H9 (cell line): ENCODE measurements around the gene HOXD4. TPM values are rescaled to one million over a fixed set of nuclear protein-coding genes. Genes with fewer than 3 reads are reported as not detected.

Experiments used
- DNase-seq: peaks from one replicate; pipeline ENCODE4 v3.0.0-alpha.2; 2017
- H2AFZ ChIP-seq: one replicate; pipeline ENCODE4 v1.6.1; 2013; ENCODE audit warnings: mild to moderate bottlenecking, low read length, control low read depth, moderate library complexity
- H2AK5ac ChIP-seq: 2 replicates; pipeline ENCODE4 v1.6.1; 2013; ENCODE audit warnings: low read length, control low read depth, mixed read lengths; ENCODE audit not compliant: insufficient read length
- H2BK120ac ChIP-seq: one replicate; pipeline ENCODE4 v1.6.1; 2013; ENCODE audit warnings: low read depth, mild to moderate bottlenecking, low read length, control low read depth, inconsistent platforms; ENCODE audit not compliant: poor library complexity, severe bottlenecking
- H2BK12ac ChIP-seq: 2 replicates; pipeline ENCODE4 v1.6.1; 2013; ENCODE audit warnings: low read length, control low read depth, mixed read lengths, low read depth; ENCODE audit not compliant: insufficient read length
- H2BK15ac ChIP-seq: 2 replicates; pipeline ENCODE4 v1.6.1; 2013; ENCODE audit warnings: low read depth, low read length, control low read depth
- H2BK20ac ChIP-seq: one replicate; pipeline ENCODE4 v1.6.1; 2013; ENCODE audit warnings: low read depth, mild to moderate bottlenecking, low read length, control low read depth, inconsistent platforms; ENCODE audit not compliant: poor library complexity, severe bottlenecking
- H2BK5ac ChIP-seq: 2 replicates; pipeline ENCODE4 v1.6.1; 2013; ENCODE audit warnings: low read length, control low read depth, mixed read lengths; ENCODE audit not compliant: insufficient read length
- H3K14ac ChIP-seq: 2 replicates; pipeline ENCODE4 v1.6.1; 2013; ENCODE audit warnings: low read length, control low read depth; ENCODE audit not compliant: insufficient read depth
- H3K18ac ChIP-seq: 2 replicates; pipeline ENCODE4 v1.6.1; 2013; ENCODE audit warnings: low read depth, mild to moderate bottlenecking, mixed read lengths, low read length, control low read depth; ENCODE audit not compliant: insufficient read length
- H3K23ac ChIP-seq: 2 replicates; pipeline ENCODE4 v1.6.1; 2013; ENCODE audit warnings: low read length, control low read depth, mixed read lengths, low read depth; ENCODE audit not compliant: insufficient read length
- H3K23me2 ChIP-seq: 2 replicates; pipeline ENCODE4 v1.6.1; 2013; ENCODE audit warnings: low read depth, mild to moderate bottlenecking, mixed read lengths, low read length, control low read depth; ENCODE audit not compliant: insufficient read length, poor library complexity, severe bottlenecking
- H3K27ac ChIP-seq: 2 replicates; pipeline ENCODE4 v1.5.1; 2013; ENCODE audit warnings: low read length, control low read depth, mixed read lengths, low read depth; ENCODE audit not compliant: insufficient read length
- H3K27me3 ChIP-seq: 2 replicates; pipeline ENCODE4 v1.6.1; 2013; ENCODE audit warnings: low read length, control low read depth, inconsistent platforms; ENCODE audit not compliant: insufficient read depth
- H3K4ac ChIP-seq: 2 replicates; pipeline ENCODE4 v1.6.1; 2013; ENCODE audit warnings: low read depth, mild to moderate bottlenecking, control low read depth, inconsistent platforms, low read length, moderate library complexity
- H3K4me1 ChIP-seq: 2 replicates; pipeline ENCODE4 v1.6.1; 2013; ENCODE audit warnings: low read length, control low read depth, inconsistent platforms; ENCODE audit not compliant: insufficient read depth
- H3K4me2 ChIP-seq: 2 replicates; pipeline ENCODE4 v1.6.1; 2013; ENCODE audit warnings: low read length, control low read depth, mixed read lengths; ENCODE audit not compliant: insufficient read length, insufficient read depth
- H3K56ac ChIP-seq: 2 replicates; pipeline ENCODE4 v1.6.1; 2013; ENCODE audit warnings: low read depth, mild to moderate bottlenecking, mixed read lengths, low read length, control low read depth; ENCODE audit not compliant: insufficient read length
- H3K79me1 ChIP-seq: 2 replicates; pipeline ENCODE4 v1.6.1; 2013; ENCODE audit warnings: low read depth, mild to moderate bottlenecking, moderate library complexity, low read length, control low read depth, inconsistent platforms; ENCODE audit not compliant: insufficient read depth, poor library complexity, severe bottlenecking
- H3K79me2 ChIP-seq: 2 replicates; pipeline ENCODE4 v1.6.1; 2013; ENCODE audit warnings: low read length, control low read depth, inconsistent platforms; ENCODE audit not compliant: insufficient read depth
- H3K9ac ChIP-seq: 2 replicates; pipeline ENCODE4 v1.6.1; 2013; ENCODE audit warnings: low read length, control low read depth, mixed read lengths; ENCODE audit not compliant: insufficient read length; ENCODE audit errors: extremely low read depth
- H3K9me3 ChIP-seq: one replicate; pipeline ENCODE4 v1.6.1; 2013; ENCODE audit warnings: low read depth, low read length, inconsistent platforms; ENCODE audit not compliant: control insufficient read depth
- H3T11ph ChIP-seq: one replicate; pipeline ENCODE4 v1.6.1; 2013; ENCODE audit warnings: mild to moderate bottlenecking, low read length, control low read depth, inconsistent platforms
- H4K20me1 ChIP-seq: one replicate; pipeline ENCODE4 v1.6.1; 2013; ENCODE audit not compliant: control insufficient read depth, insufficient read length, insufficient read depth
- H4K5ac ChIP-seq: 2 replicates; pipeline ENCODE4 v1.6.1; 2013; ENCODE audit warnings: low read depth, mild to moderate bottlenecking, mixed read lengths, low read length, control low read depth; ENCODE audit not compliant: insufficient read length
- H4K8ac ChIP-seq: replicated peaks from 2 replicates; pipeline ENCODE4 v1.6.1; 2013; ENCODE audit warnings: low read length, control low read depth, mixed read lengths, low read depth; ENCODE audit not compliant: insufficient read length
- H4K91ac ChIP-seq: 2 replicates; pipeline ENCODE4 v1.6.1; 2013; ENCODE audit warnings: low read depth, mild to moderate bottlenecking, moderate library complexity, mixed read lengths, low read length, control low read depth; ENCODE audit not compliant: insufficient read length
- H3K27ac Mint-ChIP-seq, 3 experiments: 2 replicates in 2 of 3; 3 replicates in 1 of 3; pipeline ENCODE4 v1.8.0; 2020 to 2021; ENCODE audit warnings: mixed read lengths in 3 of 3, mild to moderate bottlenecking in 1 of 3, moderate library complexity in 1 of 3
- H3K27me3 Mint-ChIP-seq: 2 replicates; pipeline ENCODE4 v1.8.0; 2021; ENCODE audit warnings: low read depth, mild to moderate bottlenecking, moderate library complexity, mixed read lengths
- H3K36me3 Mint-ChIP-seq, 3 experiments: 2 replicates in 2 of 3; 3 replicates in 1 of 3; pipeline ENCODE4 v1.8.0; 2020 to 2021; ENCODE audit warnings: low read depth in 3 of 3, mixed read lengths in 3 of 3; ENCODE audit not compliant: insufficient read depth in 1 of 3
- H3K4me1 Mint-ChIP-seq, 2 experiments: 2 replicates each; pipeline ENCODE4 v1.8.0; 2020; ENCODE audit warnings: mixed read lengths in 2 of 2
- H3K4me3 Mint-ChIP-seq, 2 experiments: 2 replicates in 1 of 2; 3 replicates in 1 of 2; pipeline ENCODE4 v1.8.0; 2020 to 2021; ENCODE audit warnings: mild to moderate bottlenecking in 2 of 2, mixed read lengths in 2 of 2, moderate library complexity in 1 of 2
- H3K9me3 Mint-ChIP-seq, 2 experiments: 2 replicates in 1 of 2; 3 replicates in 1 of 2; pipeline ENCODE4 v1.8.0; 2020; ENCODE audit warnings: mild to moderate bottlenecking in 2 of 2, mixed read lengths in 2 of 2, moderate library complexity in 1 of 2
- CTCF ChIP-seq: fragments of 200-600 bp; sonication (generic); conservative IDR thresholded peaks from 3 replicates; pipeline ENCODE4 v1.8.0; 2021; ENCODE audit warnings: antibody characterized with exemption, mild to moderate bottlenecking
- WGBS: extraction: QIAGEN DNeasy Blood & Tissue Kit; methylation state at CpG from one replicate; pipeline ENCODE4 v1.1.7; 2013; ENCODE audit warnings: missing lambda C conversion rate, low lambda C conversion rate, mixed read lengths; ENCODE audit not compliant: insufficient read length; ENCODE audit errors: extremely low coverage; 5-methylcytosine and 5-hydroxymethylcytosine counted together
- total RNA-seq: library from RNA; stranded (reverse); gene quantifications from 2 replicates; pipeline ENCODE4 v1.2.1, GENCODE V29; 2021

Gene HOXD4
- total RNA-seq, 1 experiment from 2014 or later = not detected

GRCh38 chr2:176137252-176137580 lies 14.1 kb upstream of the HOXD4 start:
- no peaks in the 10 kb centered on the region for H3K79me2 ChIP-seq
- no peak overlapping the region for H4K8ac ChIP-seq
- H3K9me3 ChIP-seq = no peaks in the 10 kb centered on the region
- no CpG with 5 or more reads among the region's 2 CpGs for WGBS
- no peak overlapping the region for H2AK5ac ChIP-seq
- no peak overlapping the region for H3T11ph ChIP-seq
- no peak overlapping the region for H2BK20ac ChIP-seq
- no peak overlapping the region for H3K27ac Mint-ChIP-seq
- no peak overlapping the region for H3K18ac ChIP-seq
- no peak overlapping the region for H3K23ac ChIP-seq
- peaks cover 98% of the 10 kb centered on the region for H3K27me3 Mint-ChIP-seq
- no peaks in the 10 kb centered on the region for H3K79me1 ChIP-seq
- H3K56ac ChIP-seq = no peak overlapping the region
- no peaks in the 10 kb centered on the region; the same call in 1 of the 2 replicates for H3K4me1 ChIP-seq
- H3K27ac ChIP-seq = no peak overlapping the region
- H2BK12ac ChIP-seq = no peak overlapping the region
- no peak overlapping the region for H2AFZ ChIP-seq
- H3K4me3 Mint-ChIP-seq = peak overlapping the region; percentile 30 to 63; a peak in 3 of 5 replicates
- no peak overlapping the region for H2BK5ac ChIP-seq
- H3K9ac ChIP-seq = no peak overlapping the region
- peaks cover 4 to 6% of the 10 kb centered on the region in 2 experiments; a peak in 4 of 5 replicates for H3K9me3 Mint-ChIP-seq
- H3K23me2 ChIP-seq = peaks cover 8% of the 10 kb centered on the region
- H3K14ac ChIP-seq = no peak overlapping the region
- peaks cover 90% of the 10 kb centered on the region for H3K27me3 ChIP-seq
- DNase-seq = no peak
- no peak overlapping the region for H2BK15ac ChIP-seq
- no peak overlapping the region for H3K4me2 ChIP-seq
- H2BK120ac ChIP-seq = no peak overlapping the region
- peaks cover 2 to 11% of the 10 kb centered on the region in 2 experiments; a peak in 3 of 4 replicates for H3K4me1 Mint-ChIP-seq
- no peak overlapping the region for H4K91ac ChIP-seq
- TF ChIP-seq CTCF = no peak
- H4K20me1 ChIP-seq = no peaks in the 10 kb centered on the region
- H3K36me3 Mint-ChIP-seq = no peaks in the 10 kb centered on the region
- no peak overlapping the region for H3K4ac ChIP-seq
- H4K5ac ChIP-seq = no peak overlapping the region
